Measurements from ENCODE around the gene COL9A3.

COL9A3 gene

GRCh38 chr20:62816884-62817873, at the start of gene COL9A3:
COL9A3 (plus strand) TSS chr20:62817050; CDS start chr20:62817065, 15 bp downstream.
- no peak for DNase-seq

GRCh38 chr20:62768234-62768546, 48.7 kb upstream of the COL9A3 start:
- DNase-seq, result no peak

- DNase-seq, result no peak
These were observed 48.1 kb upstream of the COL9A3 start for GRCh38 chr20:62768551-62769287.

GRCh38 chr20:62769346-62770071, 47.3 kb upstream of the COL9A3 start:
- no peak for DNase-seq

GRCh38 chr20:62770111-62770910, 46.5 kb upstream of the COL9A3 start:
- DNase-seq, result no peak

- no peak for DNase-seq
These were observed 45.9 kb upstream of the COL9A3 start for GRCh38 chr20:62770916-62771315.

GRCh38 chr20:62771396-62772102, 45.3 kb upstream of the COL9A3 start:
- no peak for DNase-seq

GRCh38 chr20:62772103-62772611, 44.7 kb upstream of the COL9A3 start:
- no peak for DNase-seq

- DNase-seq, result no peak
These were observed 44.2 kb upstream of the COL9A3 start for GRCh38 chr20:62772619-62772989.

- DNase-seq, result no peak
These were observed 43.6 kb upstream of the COL9A3 start for GRCh38 chr20:62772990-62773844.

- no peak for DNase-seq
These were observed 42.8 kb upstream of the COL9A3 start for GRCh38 chr20:62773845-62774714.

GRCh38 chr20:62774762-62775161, 42.1 kb upstream of the COL9A3 start:
- no peak for DNase-seq

- DNase-seq, result no peak
These were observed 41.6 kb upstream of the COL9A3 start for GRCh38 chr20:62775206-62775605.

GRCh38 chr20:62776035-62776691, 40.7 kb upstream of the COL9A3 start:
- DNase-seq, result no peak

GRCh38 chr20:62776692-62777527, 39.9 kb upstream of the COL9A3 start:
- peak; percentile 63 for DNase-seq

GRCh38 chr20:62777528-62777830, 39.4 kb upstream of the COL9A3 start:
- DNase-seq, result no peak

GRCh38 chr20:62778058-62778457, 38.8 kb upstream of the COL9A3 start:
- no peak for DNase-seq
